Mesothelial cell of epicardium (in vitro differentiated cells): Measurements from ENCODE around the gene CPN2. TPM values are rescaled to one million over a fixed set of nuclear protein-coding genes. Genes with fewer than 3 reads are reported as not detected.

Experiments used
- DNase-seq, 2 experiments: peaks; one replicate each; pipeline ENCODE4 v3.0.0; 2021; ENCODE audit warnings: low spot score in 2 of 2; ENCODE audit not compliant: unreplicated experiment in 2 of 2
- H3K27ac Mint-ChIP-seq: 2 replicates; pipeline ENCODE4 v1.8.0; 2021; ENCODE audit warnings: mixed read lengths
- H3K27me3 Mint-ChIP-seq: 2 replicates; pipeline ENCODE4 v1.8.0; 2021; ENCODE audit warnings: low read depth, mixed read lengths
- H3K36me3 Mint-ChIP-seq: 2 replicates; pipeline ENCODE4 v1.8.0; 2021; ENCODE audit warnings: mixed read lengths
- H3K4me1 Mint-ChIP-seq: 2 replicates; pipeline ENCODE4 v1.8.0; 2021; ENCODE audit warnings: mixed read lengths
- H3K4me3 Mint-ChIP-seq: 2 replicates; pipeline ENCODE4 v1.8.0; 2021; ENCODE audit warnings: mild to moderate bottlenecking, moderate library complexity, mixed read lengths
- H3K9me3 Mint-ChIP-seq: 2 replicates; pipeline ENCODE4 v1.8.0; 2021; ENCODE audit warnings: mixed read lengths
- CTCF ChIP-seq: fragments of 200-600 bp; sonication (generic); IDR thresholded peaks from one replicate; pipeline ENCODE4 v1.5.0; 2021; ENCODE audit warnings: antibody characterized with exemption; ENCODE audit not compliant: unreplicated experiment
- total RNA-seq: library from RNA; stranded (reverse); gene quantifications from 3 replicates; pipeline ENCODE4 v1.2.1, GENCODE V29; 2021

Gene CPN2
- total RNA-seq, 1 donor from 2014 or later, result not detected

DNA sequence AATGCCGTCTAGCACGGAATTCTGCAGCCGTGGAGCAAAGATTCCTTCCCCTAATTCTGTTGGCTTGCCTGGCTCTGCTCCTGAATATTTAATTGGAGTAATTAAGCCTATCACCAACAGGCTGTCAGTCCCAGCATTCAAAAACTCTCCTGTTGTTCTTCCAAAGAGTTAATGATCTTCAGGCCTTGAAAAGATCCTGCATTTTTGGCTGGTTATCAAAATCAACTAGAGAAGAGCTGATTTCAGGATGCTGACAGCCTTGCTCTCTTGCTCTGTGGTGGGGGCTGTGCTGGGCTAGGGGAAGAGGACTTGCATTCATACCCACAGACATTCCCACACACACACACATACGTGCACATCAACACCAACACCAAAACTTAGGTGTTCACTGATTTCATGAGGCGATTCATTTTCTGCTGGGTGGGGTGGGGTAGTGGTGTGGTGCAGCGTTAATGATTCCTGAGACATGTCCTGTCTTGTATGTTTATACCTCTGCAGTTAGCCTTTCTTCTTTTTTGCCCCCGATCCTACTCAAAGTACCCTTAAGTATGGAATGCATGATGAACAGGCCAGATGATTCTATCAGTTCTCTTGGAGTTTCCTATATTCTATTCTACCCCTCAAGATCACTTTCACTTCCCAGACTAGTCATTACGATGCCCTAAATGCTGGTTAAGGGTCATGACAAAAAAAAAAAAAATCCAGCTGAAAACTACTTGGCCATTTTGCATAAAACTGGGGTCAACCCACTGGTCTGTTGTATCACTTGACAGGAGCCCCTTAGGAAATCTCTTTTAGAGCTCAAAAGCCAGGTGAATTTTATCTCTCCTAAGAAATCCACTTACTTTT is 42.3 kb downstream of the CPN2 start:
- Mint-ChIP-seq H3K27ac (peak overlapping the region; percentile 80), H3K4me3 (peak overlapping the region; percentile 5), H3K4me1 (peaks cover 70% of the 10 kb centered on the region), H3K36me3 (peaks cover 3% of the 10 kb centered on the region), H3K9me3 (no peaks in the 10 kb centered on the region), H3K27me3 (no peaks in the 10 kb centered on the region)
- DNase-seq, result no peak
- TF ChIP-seq CTCF, result no peak

GRCh38 chr3:194307849-194308248 is 43.3 kb downstream of the CPN2 start:
- Mint-ChIP-seq H3K9me3 (no peaks in the 10 kb centered on the region), H3K4me3 (no peak overlapping the region), H3K27ac (no peak overlapping the region), H3K36me3 (peaks cover 3% of the 10 kb centered on the region), H3K4me1 (peaks cover 61% of the 10 kb centered on the region), H3K27me3 (no peaks in the 10 kb centered on the region)
- TF ChIP-seq CTCF, result no peak
- no peak for DNase-seq

- no peak for TF ChIP-seq CTCF
- no peaks in the 10 kb centered on the region for H3K27me3 Mint-ChIP-seq
- H3K36me3 Mint-ChIP-seq, result peaks cover 3% of the 10 kb centered on the region
- DNase-seq, result peak in 1 of 2 experiments; percentile 6
- H3K27ac Mint-ChIP-seq, result no peak overlapping the region
- H3K9me3 Mint-ChIP-seq, result no peaks in the 10 kb centered on the region
- H3K4me1 Mint-ChIP-seq, result peaks cover 52% of the 10 kb centered on the region
- no peak overlapping the region for H3K4me3 Mint-ChIP-seq
Measured at GRCh38 chr3:194306771-194307640, 44.1 kb downstream of the CPN2 start.

- H3K27ac Mint-ChIP-seq, result no peak overlapping the region
- peak in 1 of 2 experiments; percentile 14 for DNase-seq
- no peaks in the 10 kb centered on the region for H3K27me3 Mint-ChIP-seq
- H3K36me3 Mint-ChIP-seq, result peaks cover 3% of the 10 kb centered on the region
- no peak overlapping the region for H3K4me3 Mint-ChIP-seq
- H3K4me1 Mint-ChIP-seq, result peaks cover 44% of the 10 kb centered on the region
- H3K9me3 Mint-ChIP-seq, result no peaks in the 10 kb centered on the region
- no peak for TF ChIP-seq CTCF
Measured at GRCh38 chr3:194306109-194306686, 44.9 kb downstream of the CPN2 start.

GRCh38 chr3:194305356-194306108 is 45.6 kb downstream of the CPN2 start:
- Mint-ChIP-seq H3K4me1 (peaks cover 39% of the 10 kb centered on the region), H3K4me3 (no peak overlapping the region), H3K27ac (no peak overlapping the region), H3K9me3 (no peaks in the 10 kb centered on the region), H3K36me3 (peaks cover 3% of the 10 kb centered on the region), H3K27me3 (no peaks in the 10 kb centered on the region)
- TF ChIP-seq CTCF, result no peak
- DNase-seq, result peak in 1 of 2 experiments; percentile 3
